IPS-15b (cell line): ENCODE data around the gene EGFLAM.
"Not testable (repeated sequence)": the region's sequence is repeated elsewhere in the genome, so short reads cannot be mapped to it uniquely, and the experiment has no call there.

Experiments used
- H3K27me3 ChIP-seq: one replicate; pipeline ENCODE4 v1.6.1; 2013; ENCODE audit warnings: low read length; ENCODE audit not compliant: control insufficient read depth, insufficient read depth
- H3K36me3 ChIP-seq: one replicate; pipeline ENCODE4 v1.6.1; 2013; ENCODE audit warnings: low read length; ENCODE audit not compliant: control insufficient read depth, insufficient read depth
- H3K4me1 ChIP-seq: one replicate; pipeline ENCODE4 v1.6.1; 2013; ENCODE audit warnings: mild to moderate bottlenecking, low read length; ENCODE audit not compliant: control insufficient read depth, insufficient read depth
- H3K4me3 ChIP-seq: one replicate; pipeline ENCODE4 v1.5.1; 2013; ENCODE audit warnings: low read depth, low read length
- H3K9ac ChIP-seq: one replicate; pipeline ENCODE4 v1.6.1; 2013; ENCODE audit warnings: low read depth, mild to moderate bottlenecking, low read length
- H3K9me3 ChIP-seq: one replicate; pipeline ENCODE4 v1.6.1; 2013; ENCODE audit warnings: mild to moderate bottlenecking, low read length; ENCODE audit not compliant: control insufficient read depth, insufficient read depth

The EGFLAM gene

GRCh38 chr5:38299585-38299984 lies 41.2 kb downstream of the EGFLAM start:
- H3K4me3 ChIP-seq: no peak overlapping the region
- no peaks in the 10 kb centered on the region for H3K4me1 ChIP-seq
- no peak overlapping the region for H3K9ac ChIP-seq
- no peaks in the 10 kb centered on the region for H3K27me3 ChIP-seq
- no peaks in the 10 kb centered on the region for H3K36me3 ChIP-seq
- no peaks in the 10 kb centered on the region for H3K9me3 ChIP-seq

DNA sequence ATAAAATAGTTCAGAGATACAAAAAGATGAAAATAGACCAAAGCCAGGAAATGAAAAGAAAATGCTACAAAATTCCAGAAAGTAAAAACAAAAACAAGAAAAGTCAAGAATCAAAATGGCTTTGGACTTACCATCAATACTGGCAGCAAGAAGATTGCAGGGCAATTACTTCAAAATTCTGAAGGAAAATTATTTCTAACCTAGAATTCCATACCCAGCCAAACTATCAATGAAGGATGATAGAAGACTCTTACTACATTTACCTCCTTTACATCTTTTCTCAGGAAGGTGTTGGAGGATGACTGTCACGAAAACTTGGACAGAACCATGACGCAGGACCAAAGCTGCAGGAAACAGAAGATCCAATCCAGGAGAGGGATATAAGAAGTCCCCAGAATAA lies 46.8 kb downstream of the EGFLAM start:
- Histone ChIP-seq H3K4me1 (no peaks in the 10 kb centered on the region), H3K4me3 (no peak overlapping the region), H3K36me3 (no peaks in the 10 kb centered on the region), H3K9ac (no peak overlapping the region), H3K27me3 (no peaks in the 10 kb centered on the region), H3K9me3 (no peaks in the 10 kb centered on the region)

GRCh38 chr5:38307845-38308244 lies 49.5 kb downstream of the EGFLAM start:
- H3K4me1 ChIP-seq: no peaks in the 10 kb centered on the region
- H3K36me3 ChIP-seq: no peaks in the 10 kb centered on the region

DNA sequence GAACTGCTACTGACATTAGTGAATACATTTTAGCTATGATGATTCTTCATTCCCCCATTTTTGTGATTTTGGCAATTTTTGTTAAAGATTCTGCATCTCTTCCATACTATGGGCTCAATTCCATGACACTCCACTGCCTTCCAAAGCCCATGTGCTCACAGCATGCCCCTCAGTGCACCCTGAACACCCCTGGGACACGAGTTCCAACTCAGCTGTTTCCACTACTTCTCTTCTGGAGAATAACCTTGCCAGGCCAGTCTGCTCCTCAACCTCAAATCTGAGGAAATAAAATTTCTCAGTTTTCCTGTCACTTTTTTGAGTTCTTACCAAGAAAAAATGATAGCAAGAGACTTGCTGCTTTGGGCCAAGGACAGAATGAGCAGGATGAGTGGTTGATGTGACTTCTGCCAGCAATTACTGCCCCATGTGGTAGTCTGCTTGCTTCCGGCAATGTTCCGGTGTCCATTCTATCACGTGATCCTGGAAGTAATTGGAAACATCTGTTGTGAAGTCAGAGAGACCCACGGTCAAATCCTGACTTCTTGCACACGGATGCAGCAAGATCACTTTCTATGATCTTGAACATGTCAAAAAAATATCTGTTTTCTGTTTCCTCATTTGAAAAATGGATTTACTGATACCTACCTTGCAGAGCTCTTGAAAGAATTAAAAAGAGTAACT lies 58.3 kb downstream of the EGFLAM start:
- no peaks in the 10 kb centered on the region for H3K4me1 ChIP-seq
- no peak overlapping the region for H3K4me3 ChIP-seq
- H3K36me3 ChIP-seq: no peaks in the 10 kb centered on the region
- H3K9me3 ChIP-seq: no peaks in the 10 kb centered on the region
- no peaks in the 10 kb centered on the region for H3K27me3 ChIP-seq
- H3K9ac ChIP-seq: no peak overlapping the region

More at GRCh38 chr5:38307845-38308244, 49.5 kb downstream of the EGFLAM start:
- H3K27me3 ChIP-seq: no peaks in the 10 kb centered on the region
- no peaks in the 10 kb centered on the region for H3K9me3 ChIP-seq
- H3K4me3 ChIP-seq: no peak overlapping the region
- H3K9ac ChIP-seq: no peak overlapping the region

DNA sequence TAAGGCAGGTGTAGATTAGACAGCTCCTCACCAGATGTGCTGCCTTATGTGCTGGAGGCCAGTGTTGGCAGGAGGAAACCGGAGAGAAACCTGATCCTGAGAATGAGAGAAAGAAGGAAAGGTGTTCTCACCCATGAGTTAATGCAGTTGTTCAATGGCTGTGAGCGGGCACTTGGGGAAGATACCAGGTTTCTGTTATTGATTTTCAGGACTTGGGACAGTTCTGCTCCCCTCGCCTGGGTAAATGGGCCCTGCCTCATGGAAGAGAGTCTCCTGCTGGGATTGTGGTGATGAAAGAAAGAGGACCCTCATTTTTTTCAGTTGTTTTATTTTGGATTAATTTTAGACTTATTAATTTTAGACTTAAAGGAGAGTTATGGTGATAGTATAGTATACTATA lies 59.5 kb downstream of the EGFLAM start:
- H3K9me3 ChIP-seq: no peaks in the 10 kb centered on the region
- H3K36me3 ChIP-seq: no peaks in the 10 kb centered on the region
- no peaks in the 10 kb centered on the region for H3K4me1 ChIP-seq

DNA sequence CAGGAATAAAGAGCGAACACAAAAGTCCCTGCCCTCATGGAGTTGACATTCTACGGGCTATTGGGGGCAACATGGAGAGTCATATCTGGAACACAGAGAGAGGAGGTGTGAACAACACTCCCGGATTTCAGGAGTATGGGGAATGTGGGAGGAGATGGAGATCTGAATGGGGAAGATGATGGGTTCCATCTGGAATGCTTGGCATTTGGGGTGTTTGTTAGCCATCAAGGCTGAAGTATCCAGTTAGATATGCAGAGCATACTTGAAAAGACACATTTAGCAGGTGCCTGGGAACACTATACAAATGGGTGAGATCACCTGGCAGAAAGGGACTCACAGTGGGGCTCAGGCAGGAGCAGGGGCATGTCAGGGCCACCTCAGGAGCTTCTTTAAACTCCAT lies 61.1 kb downstream of the EGFLAM start:
- H3K4me1 ChIP-seq: no peaks in the 10 kb centered on the region
- no peaks in the 10 kb centered on the region for H3K27me3 ChIP-seq
- H3K36me3 ChIP-seq: no peaks in the 10 kb centered on the region
- H3K9me3 ChIP-seq: no peaks in the 10 kb centered on the region
- no peak overlapping the region for H3K4me3 ChIP-seq
- H3K9ac ChIP-seq: no peak overlapping the region

More for the DNA sequence above, 59.5 kb downstream of the EGFLAM start:
- Histone ChIP-seq H3K9ac (no peak overlapping the region), H3K4me3 (no peak overlapping the region), H3K27me3 (no peaks in the 10 kb centered on the region)

- Histone ChIP-seq H3K36me3 (no peaks in the 10 kb centered on the region), H3K27me3 (no peaks in the 10 kb centered on the region), H3K9ac (no peak overlapping the region), H3K4me3 (no peak overlapping the region), H3K9me3 (no peaks in the 10 kb centered on the region), H3K4me1 (no peaks in the 10 kb centered on the region)
Observed at GRCh38 chr5:38321978-38322377, 63.6 kb downstream of the EGFLAM start.

- H3K4me1 ChIP-seq: no peaks in the 10 kb centered on the region
- H3K9ac ChIP-seq: no peak overlapping the region
- no peak overlapping the region for H3K4me3 ChIP-seq
- H3K27me3 ChIP-seq: no peaks in the 10 kb centered on the region
- no peaks in the 10 kb centered on the region for H3K36me3 ChIP-seq
- no peaks in the 10 kb centered on the region for H3K9me3 ChIP-seq
Observed at GRCh38 chr5:38323645-38324295, 65.4 kb downstream of the EGFLAM start.

GRCh38 chr5:38329132-38329715 lies 70.9 kb downstream of the EGFLAM start:
- no peaks in the 10 kb centered on the region for H3K36me3 ChIP-seq
- H3K4me1 ChIP-seq: peaks cover 3% of the 10 kb centered on the region
- H3K9ac ChIP-seq: no peak overlapping the region
- no peaks in the 10 kb centered on the region for H3K27me3 ChIP-seq
- H3K9me3 ChIP-seq: no peaks in the 10 kb centered on the region
- H3K4me3 ChIP-seq: no peak overlapping the region

GRCh38 chr5:38330207-38330606 lies 71.8 kb downstream of the EGFLAM start:
- H3K4me3 ChIP-seq: no peak overlapping the region
- H3K9me3 ChIP-seq: no peaks in the 10 kb centered on the region

GRCh38 chr5:38331831-38332230 lies 73.5 kb downstream of the EGFLAM start:
- Histone ChIP-seq H3K36me3 (no peaks in the 10 kb centered on the region), H3K4me1 (peaks cover 3% of the 10 kb centered on the region), H3K27me3 (no peaks in the 10 kb centered on the region)

More at GRCh38 chr5:38330207-38330606, 71.8 kb downstream of the EGFLAM start:
- Histone ChIP-seq H3K9ac (no peak overlapping the region), H3K27me3 (no peaks in the 10 kb centered on the region), H3K4me1 (peaks cover 3% of the 10 kb centered on the region), H3K36me3 (no peaks in the 10 kb centered on the region)

GRCh38 chr5:38333181-38333580 lies 74.8 kb downstream of the EGFLAM start:
- H3K4me3 ChIP-seq, H3K36me3 ChIP-seq, H3K9ac ChIP-seq, H3K4me1 ChIP-seq, H3K27me3 ChIP-seq, H3K9me3 ChIP-seq: not testable (repeated sequence)

More at GRCh38 chr5:38331831-38332230, 73.5 kb downstream of the EGFLAM start:
- Histone ChIP-seq H3K9ac (no peak overlapping the region), H3K9me3 (no peaks in the 10 kb centered on the region), H3K4me3 (no peak overlapping the region)
